ENCODE results near the gene ATP9A.

DNA sequence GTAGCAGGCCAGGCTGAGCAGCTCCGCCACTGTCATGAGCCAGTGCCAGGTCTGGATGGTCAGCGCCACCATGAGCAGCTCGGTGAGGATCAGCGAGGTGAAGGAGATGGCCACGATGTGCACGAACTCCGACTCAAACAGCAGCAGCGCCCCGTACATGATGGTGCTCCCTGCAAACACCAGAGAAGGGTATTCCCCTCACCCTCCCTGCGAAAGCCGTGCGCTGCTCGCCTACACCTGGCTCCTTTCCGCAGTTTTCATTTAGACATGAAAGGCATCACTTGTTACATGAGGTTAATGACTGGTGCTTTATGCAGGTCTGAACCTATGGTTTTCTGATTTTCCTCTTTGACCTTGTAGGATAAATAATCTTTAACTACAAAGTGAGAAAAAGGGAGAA lies 163.3 kb downstream of the ATP9A start:
- no peak for TF ChIP-seq POLR2A (IDR thresholded peaks at IDR 0.05)
- TF ChIP-seq, protein P1, sequence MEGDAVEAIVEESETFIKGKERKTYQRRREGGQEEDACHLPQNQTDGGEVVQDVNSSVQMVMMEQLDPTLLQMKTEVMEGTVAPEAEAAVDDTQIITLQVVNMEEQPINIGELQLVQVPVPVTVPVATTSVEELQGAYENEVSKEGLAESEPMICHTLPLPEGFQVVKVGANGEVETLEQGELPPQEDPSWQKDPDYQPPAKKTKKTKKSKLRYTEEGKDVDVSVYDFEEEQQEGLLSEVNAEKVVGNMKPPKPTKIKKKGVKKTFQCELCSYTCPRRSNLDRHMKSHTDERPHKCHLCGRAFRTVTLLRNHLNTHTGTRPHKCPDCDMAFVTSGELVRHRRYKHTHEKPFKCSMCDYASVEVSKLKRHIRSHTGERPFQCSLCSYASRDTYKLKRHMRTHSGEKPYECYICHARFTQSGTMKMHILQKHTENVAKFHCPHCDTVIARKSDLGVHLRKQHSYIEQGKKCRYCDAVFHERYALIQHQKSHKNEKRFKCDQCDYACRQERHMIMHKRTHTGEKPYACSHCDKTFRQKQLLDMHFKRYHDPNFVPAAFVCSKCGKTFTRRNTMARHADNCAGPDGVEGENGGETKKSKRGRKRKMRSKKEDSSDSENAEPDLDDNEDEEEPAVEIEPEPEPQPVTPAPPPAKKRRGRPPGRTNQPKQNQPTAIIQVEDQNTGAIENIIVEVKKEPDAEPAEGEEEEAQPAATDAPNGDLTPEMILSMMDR (IDR thresholded peaks at IDR 0.05): no peak
- TF ChIP-seq EP300 (IDR thresholded peaks at IDR 0.05): no peak
- TF ChIP-seq POLR2AphosphoS5 (IDR thresholded peaks at IDR 0.05): no peak
